Nucleus accumbens (tissue), 56 donors: ENCODE measurements around the gene B3GALT4.

Experiments
- DNase-seq, 56 donors: peaks; one replicate each; lab custom pipeline; 2025; lab: John Stamatoyannopoulos, UW

The B3GALT4 gene

GRCh38 chr6:33288921-33289783, 12.2 kb downstream of the B3GALT4 start, which contains the start of the genes PFDN6 and WDR46:
Gene PFDN6 (plus strand): TSS chr6:33289601. CDS start chr6:33289857, 256 bp downstream.
Gene WDR46 (minus strand): TSS chr6:33289239. CDS start chr6:33289170, 69 bp downstream.
- DNase-seq, result peak; percentile 43 to 97 (median 86)

GRCh38 chr6:33289784-33290315, 12.9 kb downstream of the B3GALT4 start:
- no peak for DNase-seq

GRCh38 chr6:33290459-33290858, 13.5 kb downstream of the B3GALT4 start:
- DNase-seq, result no peak

DNA sequence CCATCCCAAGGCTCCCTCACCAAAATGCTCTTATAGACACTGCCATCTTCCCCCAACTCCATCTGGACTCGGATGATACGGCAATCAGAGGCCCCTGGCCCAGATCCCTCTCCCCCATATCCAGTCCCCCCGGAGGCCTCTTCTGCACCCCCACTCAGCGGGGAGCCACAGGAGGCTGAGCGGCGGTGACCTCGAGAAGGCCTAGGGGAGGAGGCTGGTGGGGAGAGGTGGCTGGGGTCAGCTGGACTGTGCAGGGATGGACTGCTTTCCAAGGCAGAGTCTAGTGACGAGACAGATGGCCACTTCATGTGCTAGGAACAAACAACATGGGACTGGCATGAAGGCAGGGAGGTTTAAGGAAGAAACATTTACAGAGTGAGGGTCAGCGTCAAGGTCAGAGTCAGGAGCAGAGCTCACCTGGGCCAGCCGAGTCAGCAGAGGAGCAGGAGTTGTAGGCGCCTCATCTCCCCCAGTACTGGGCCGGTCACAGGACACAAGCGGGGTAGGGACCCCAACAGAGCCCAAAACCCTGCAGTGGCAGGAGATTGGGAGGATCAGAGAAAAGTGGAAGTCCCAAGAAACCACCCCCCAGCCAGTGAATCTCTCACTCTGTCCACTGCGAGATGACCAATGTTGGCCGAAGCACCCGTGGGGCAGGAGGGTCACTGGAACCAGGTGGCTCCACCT, 16.2 kb downstream of the B3GALT4 start:
- no peak for DNase-seq

DNA sequence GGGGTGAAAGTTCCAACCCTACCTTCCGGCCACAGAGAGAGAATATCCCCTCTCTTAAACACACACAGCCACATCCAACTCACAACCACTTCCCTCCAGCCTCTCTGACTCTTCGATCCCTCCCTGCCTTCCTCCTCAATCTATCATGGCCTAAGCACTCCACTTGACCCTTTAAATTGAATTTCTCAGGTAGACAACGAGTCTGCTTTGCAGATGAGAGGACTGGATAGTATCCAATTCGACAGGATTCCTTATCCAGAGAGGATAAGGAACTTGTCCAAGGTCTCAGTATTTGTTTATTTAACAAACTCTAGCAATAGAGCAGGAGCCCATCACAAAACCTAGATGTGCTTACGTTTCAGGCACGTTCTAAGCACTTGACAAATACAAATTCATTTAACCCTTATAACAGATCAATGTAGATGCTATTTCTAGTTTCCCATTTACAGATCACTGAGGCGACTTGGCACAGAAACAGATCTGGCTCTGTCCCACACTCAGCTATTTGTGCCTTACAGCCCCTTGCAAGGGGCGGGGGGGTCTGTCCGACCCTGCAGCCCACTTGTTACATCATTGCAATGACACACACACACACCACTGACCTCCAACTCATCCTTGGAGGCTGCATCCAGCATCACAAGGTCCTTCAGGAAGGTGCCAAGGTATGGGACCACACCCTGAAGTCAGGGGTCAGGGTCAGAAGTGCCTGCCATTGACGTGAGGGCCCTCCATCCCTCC, 17.3 kb downstream of the B3GALT4 start:
- DNase-seq, result no peak

- DNase-seq, result no peak
Measured at GRCh38 chr6:33295621-33296369, 18.9 kb downstream of the B3GALT4 start.

DNA sequence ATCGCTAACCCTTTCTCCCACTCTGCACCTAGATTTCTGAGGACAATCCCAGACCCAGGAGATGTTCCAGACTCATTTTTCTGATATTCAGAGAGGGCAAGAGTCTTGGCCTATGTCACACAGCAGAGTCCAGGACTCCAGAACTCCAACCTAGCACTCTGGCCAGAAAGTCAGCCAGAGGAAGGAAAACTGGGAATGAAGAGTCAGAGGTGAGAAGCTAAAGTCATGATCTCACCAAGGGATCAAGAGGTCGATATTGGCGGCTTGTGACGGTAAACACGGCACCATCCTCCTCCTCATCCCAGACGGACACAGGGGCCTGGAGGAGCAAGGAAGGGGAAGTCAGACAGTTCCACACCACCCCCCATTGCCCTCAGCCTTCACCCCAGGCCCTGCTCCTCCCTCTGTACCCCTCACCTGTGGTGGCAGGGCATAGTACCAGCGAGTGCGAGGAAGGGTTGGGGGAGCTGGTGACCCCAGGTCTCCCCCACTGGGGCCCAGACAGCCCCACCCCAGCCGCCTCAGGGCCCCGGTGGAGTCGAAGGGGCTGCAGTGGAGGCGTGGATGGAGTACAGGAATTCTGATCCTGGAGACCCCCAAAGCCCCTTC, 20.0 kb downstream of the B3GALT4 start:
- DNase-seq, result no peak

DNA sequence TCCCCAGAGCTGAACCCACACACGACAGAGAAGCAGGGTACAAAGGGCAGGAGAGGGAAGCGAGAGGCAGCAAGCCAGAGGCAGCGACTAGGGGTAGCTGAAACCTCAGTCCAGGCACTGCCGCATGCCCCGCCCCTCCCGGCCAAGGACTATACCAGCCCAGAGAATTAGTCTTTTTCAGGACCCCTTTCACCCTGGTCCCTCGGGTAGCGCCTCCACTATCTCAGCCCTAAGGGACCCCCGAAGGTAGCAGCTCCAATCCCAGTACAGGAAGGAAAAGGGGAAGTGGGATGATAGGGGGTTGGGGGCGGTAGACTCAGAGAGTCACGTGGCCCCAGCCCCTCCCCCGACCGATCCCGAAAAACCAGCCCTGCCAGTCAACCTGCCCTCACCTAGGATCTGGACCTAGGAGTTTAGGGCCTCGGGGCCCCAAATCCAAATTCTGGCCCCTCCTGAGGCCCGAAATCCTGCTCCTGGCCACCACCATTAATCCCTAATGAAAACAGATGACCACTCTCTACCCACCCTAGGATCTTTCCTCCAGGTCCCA, 20.6 kb downstream of the B3GALT4 start:
- peak in 8 of 56 donors; percentile 17 to 49 (median 30) for DNase-seq

DNA sequence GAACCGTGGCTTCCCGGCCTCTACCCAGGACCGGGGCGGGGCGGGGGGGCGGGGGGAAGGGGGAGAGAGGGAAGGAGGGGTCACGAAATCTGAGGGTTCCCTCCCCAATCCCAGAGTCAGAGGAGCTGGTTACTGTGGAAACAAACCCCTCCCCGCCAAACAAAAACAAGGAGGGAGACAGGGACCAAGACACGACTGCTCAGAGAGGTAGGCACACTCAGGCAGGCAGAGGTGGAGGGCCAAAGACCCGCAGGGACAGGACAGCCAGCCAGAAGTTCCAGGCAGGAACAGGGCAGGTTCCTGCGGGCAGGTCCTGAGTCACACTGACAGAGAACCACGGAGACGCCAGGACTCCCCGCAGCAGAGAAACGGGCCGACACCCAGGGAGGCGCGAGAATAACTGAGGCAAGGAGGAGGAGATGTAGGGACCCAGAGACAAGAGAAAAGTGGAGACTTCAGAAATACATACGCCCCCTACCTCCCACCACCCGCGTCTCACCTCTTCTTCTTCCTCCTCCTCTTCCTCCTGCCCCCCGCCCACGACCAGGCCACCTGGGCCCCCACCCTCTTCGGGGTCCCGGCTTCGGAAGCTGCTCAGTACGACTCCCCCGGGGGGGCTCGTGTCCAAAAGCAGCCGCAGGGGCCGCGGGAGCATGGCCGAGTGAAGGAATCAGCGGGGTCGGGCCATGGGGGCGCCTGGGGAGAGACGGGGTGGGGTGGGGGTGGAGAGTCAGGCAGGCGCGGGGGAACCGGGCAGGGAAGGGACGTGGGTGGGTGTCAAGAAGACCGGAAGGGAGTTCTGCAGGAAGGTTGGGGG, 21.2 kb downstream of the B3GALT4 start:
- peak in 40 of 56 donors; percentile 11 to 68 (median 41) for DNase-seq

- DNase-seq, result peak in 49 of 56 donors; percentile 50 to 90 (median 80)
Measured at GRCh38 chr6:33298773-33299236, 21.9 kb downstream of the B3GALT4 start, which contains the start of gene RGL2. Gene RGL2 (minus strand): TSS chr6:33298942. CDS start chr6:33298610, 332 bp downstream.

GRCh38 chr6:33299237-33299944, 22.5 kb downstream of the B3GALT4 start:
- peak in 55 of 56 donors; percentile 48 to 94 (median 85) for DNase-seq

DNA sequence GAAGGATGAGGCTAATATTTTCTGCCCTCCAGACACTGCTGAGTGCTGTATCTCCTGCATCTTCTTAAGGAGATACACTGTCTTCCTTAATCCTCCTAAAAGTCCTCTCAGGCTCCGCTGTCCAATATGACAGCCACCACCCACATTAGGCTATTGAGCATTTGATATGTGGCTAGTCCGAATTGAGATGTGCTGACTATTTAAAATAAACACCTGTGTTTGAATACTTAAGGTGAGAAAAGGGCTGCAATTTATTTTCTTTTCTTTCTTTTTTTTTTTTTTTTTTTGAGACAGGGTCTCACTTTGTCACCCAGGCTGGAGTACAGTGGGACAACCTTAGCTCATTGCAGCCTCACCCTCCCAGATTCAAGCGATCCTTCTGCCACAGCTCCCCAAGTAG, 25.0 kb downstream of the B3GALT4 start:
- no peak for DNase-seq

- DNase-seq, result no peak
Measured at GRCh38 chr6:33304216-33304615, 27.3 kb downstream of the B3GALT4 start.

GRCh38 chr6:33305052-33305451, 28.1 kb downstream of the B3GALT4 start:
- no peak for DNase-seq

DNA sequence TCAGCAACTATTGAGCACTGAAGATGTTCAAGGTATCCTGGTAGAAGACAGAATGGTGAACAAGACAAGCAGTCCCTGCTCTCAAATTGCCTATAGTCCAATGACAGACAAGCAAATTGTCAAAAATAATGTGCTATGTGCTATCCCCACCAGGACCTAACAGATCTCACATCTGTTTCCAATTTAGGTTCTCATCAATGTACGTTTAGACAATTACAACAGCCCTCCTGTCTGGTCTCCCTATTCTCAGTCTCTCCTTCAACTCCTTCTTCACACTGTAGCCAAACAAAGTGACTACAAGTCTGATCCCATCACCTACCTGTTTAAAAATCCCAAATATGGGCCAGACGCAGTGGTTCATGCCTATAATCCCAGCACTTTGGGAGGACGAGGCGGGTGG, 29.4 kb downstream of the B3GALT4 start:
- DNase-seq, result no peak

DNA sequence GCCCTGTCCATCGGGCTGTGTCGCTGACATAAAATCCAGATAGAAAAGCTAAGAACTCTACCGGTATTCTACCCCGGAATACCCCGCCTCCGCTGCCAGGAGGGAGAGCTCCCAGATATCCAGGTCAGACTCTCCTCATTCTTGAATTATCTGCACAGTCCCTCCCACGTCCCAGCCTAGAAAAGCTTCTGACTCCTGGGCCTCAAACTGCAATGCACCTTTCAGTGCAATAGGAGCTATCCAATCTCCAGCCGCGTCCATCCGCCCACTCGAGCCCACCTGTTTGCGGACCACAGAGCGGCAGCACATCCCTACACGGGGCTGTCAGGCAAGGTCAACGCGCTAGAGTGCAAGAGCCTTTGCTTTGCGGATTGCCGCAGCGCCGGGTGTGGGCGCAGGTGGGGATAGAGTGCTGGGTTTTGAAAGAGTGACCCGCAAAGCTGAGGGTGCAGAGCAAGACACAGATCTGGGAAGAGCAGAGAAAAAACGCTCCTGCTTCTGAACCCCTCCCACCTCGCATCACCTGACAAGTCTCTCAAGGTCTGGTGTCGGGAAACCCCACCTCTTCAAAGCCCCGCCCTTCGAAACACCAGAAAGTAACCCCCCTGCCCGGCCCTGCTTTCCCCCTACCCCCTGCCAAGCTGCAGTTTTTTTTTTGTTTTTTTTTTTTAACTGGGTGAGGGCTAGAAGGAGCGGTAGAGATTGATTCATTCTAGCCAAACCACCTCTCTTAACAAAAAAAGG, 35.6 kb downstream of the B3GALT4 start:
- DNase-seq, result peak in 46 of 56 donors; percentile 5 to 88 (median 56)
